NCI-H510A treated with DMSO at 0.1 percent for 48 hours (cell line): ENCODE data around the gene RER1.

Experiments
- DNase-seq: peaks from one replicate; lab custom pipeline; 2025; lab: John Stamatoyannopoulos, UW

RER1 gene

GRCh38 chr1:2407166-2407990 lies 15.7 kb downstream of the RER1 start:
- no peak for DNase-seq

- DNase-seq, result no peak
Observed at GRCh38 chr1:2407991-2408275, 16.3 kb downstream of the RER1 start.

GRCh38 chr1:2408456-2408855 lies 16.8 kb downstream of the RER1 start:
- no peak for DNase-seq

DNA sequence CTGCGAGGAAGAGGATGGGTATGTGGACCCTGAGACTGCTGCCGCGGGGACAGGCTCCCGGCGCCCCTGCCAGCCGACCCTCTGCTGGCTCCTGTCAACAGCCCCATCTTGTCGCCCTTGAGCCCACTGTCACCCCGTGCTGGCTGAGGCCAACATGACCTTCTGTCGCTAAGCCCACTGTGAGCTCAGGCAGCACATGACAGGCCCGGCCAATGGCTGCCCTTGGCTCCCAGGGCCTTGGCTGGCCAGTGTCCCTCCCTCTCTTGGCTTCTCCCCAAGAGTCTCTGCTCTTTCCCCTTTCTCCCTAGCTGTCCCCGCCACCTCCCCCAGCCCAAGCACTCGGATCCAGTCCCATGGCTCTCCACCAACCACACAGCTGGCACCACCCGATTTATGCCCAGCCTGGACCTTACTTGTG lies 17.2 kb downstream of the RER1 start:
- DNase-seq, result no peak

GRCh38 chr1:2409745-2410144 lies 18.1 kb downstream of the RER1 start:
- DNase-seq, result no peak

GRCh38 chr1:2411801-2412394 lies 20.3 kb downstream of the RER1 start:
- no peak for DNase-seq

- DNase-seq, result peak; percentile 99
Observed at GRCh38 chr1:2412395-2412772, 20.7 kb downstream of the RER1 start, which contains the start of gene PEX10. Gene PEX10, minus strand, starts transcription at chr1:2412564. Its CDS starts 62 bp downstream, at chr1:2412502.

DNA sequence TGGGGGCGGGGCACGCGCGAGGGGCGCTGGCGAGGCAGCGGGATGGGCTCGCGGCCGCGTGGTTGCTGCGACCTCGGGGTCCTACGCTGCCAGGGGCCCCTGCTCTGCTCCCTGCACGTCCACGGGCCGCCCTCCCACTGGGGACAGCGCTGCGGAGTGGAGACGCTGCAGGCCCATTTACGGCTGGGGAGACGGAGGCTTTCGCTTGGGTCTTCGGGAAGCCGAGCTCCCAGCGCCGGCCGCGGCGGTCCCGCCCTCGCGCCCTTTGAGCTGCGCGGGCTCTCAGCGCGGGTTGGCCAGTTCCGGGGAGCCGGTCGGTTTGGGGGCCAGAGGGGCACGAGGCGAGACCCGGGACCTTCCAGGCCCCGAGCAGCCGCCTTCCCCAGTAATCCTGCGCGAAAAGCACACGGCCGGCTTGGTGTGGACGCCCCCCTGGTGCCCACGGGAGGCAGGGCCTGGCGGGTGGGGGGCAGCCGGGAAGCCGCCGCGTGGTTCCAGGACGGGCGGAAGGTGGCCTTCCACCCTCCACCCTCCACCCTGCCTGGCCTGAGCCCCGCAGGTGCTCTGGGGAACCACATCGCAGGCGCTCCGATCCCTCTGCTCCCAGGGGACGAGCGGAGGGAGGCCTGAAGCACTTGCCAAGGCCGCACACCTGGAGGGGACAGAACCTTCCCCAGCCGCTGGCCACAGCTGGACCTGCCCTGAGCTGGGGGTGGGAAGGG lies 21.3 kb downstream of the RER1 start:
- DNase-seq, result no peak

DNA sequence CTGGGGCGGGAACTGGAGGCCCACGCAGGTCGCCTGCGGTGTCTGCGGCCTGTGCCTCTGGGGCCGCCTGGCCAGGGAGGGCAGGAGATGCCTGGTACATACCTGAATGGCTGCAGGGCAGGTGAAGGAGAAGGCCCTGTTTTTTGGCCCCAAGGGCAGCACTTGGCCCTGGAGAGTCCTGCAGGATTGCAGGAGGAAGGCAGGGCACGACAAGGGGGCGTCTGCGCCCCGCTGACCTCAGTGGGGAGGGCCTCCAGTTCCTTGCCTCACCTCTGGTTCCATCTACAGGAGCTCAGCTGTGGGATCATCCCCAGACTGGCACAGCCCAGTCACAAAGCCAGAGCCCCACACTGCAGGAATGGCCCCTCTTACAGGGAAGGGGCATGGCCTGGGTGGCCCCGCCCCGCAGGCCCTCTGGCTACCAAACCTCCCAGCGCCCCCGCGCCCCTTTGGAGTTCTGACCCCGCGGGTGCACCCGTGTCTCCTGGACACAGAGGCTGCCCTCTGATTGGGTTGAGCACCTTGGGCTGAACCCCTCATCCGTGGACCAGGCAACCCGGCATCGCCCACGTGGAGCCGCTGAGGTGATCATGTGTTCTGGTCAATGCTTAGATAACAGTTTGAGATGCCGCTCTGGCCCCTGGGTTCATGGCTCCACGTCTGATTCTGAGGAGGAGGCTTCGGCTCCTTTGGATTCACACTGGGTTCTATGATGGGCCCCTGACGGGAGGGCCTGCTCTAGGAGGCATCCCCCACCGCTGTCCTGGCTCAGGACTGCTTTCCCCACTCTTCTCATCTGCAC lies 22.1 kb downstream of the RER1 start:
- DNase-seq, result no peak

GRCh38 chr1:2414297-2414958 lies 22.8 kb downstream of the RER1 start:
- peak; percentile 81 for DNase-seq

- no peak for DNase-seq
Observed at GRCh38 chr1:2415337-2415736, 23.7 kb downstream of the RER1 start.

GRCh38 chr1:2415801-2416208 lies 24.2 kb downstream of the RER1 start:
- peak; percentile 87 for DNase-seq

DNA sequence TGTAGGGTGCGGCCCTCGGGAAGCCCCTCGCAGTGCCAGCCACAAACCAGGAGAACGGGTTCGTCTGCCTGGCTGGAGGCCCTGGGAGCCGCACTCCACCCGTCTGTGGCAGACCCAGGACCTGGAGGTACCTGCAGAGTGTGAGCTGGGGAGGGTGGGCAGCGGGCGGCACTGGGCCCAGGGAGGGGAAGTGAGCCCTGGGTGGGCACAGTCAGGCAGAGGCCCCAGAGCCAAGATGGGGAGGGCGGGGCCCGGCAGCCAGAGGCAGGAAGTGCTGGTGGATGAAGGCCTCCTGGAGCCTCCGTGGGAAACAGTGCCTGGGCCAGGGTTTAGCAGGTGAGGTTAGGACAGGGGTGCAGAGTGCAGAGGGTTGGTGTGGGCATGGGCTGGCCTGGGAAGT lies 24.8 kb downstream of the RER1 start:
- DNase-seq, result no peak

DNA sequence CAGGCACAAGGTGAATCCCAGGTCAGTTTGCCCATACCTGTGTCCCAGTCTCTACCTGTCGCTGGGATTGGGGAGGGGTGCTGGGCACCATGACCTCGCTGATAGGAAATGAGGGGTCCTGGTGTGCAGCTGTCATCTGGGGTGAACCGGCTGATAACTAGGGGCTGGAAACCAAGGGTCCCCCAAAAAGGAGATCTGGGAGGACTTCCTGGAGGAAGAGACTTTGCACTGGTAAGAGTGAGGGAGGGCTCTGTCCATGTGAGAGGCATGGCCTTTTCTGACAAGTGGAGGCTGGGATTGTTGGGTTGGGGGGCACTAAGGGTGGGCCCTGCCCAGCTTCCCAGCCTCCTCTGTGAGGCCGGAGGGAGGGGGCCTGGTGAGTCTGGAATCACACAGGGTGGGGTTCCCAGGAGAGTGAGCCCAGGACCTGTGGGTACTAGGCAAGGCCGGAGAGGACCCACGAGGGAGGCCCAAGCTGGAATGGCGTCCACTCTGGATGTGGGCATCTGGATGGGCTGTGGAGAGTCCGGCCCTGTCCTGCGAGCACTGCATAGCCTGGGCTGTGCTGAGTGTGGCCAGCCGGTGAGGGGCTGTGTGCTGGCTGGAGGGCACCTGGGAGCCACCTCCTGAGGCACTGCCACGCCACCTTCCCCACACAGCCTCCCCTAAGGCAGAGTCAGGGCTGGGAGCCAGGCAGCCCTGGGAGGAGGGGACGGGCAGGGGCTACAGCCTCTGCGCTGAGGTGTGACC lies 25.6 kb downstream of the RER1 start:
- DNase-seq, result no peak

- DNase-seq, result no peak
Observed at GRCh38 chr1:2417833-2418225, 26.2 kb downstream of the RER1 start.

DNA sequence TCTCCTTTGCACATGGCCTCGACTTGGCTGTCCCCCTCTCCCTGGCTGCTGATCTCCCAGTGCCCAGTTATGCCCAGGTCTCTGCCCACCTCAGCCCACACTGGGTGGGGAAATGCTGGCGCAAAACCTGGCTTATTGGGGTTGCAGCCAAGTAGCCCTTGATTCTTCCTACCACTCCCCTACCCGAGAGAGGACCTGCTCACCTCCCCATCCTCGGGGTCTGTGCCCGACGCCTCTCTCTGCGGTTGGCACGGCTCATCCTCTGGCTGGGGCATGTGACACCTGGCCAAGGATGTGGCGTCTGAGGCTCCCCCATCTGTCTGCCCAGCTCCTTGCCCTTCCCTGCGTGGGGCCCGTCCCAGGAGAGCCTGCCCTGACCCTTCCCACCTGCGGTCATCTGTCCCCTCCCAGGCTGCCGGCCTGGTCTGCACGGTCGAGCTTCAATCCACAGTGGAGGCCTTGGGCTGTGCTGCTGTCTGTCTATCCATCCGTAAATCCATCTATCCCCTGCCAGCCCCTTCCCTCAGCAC lies 27.2 kb downstream of the RER1 start:
- DNase-seq, result no peak

GRCh38 chr1:2419416-2419815 lies 27.8 kb downstream of the RER1 start:
- no peak for DNase-seq

DNA sequence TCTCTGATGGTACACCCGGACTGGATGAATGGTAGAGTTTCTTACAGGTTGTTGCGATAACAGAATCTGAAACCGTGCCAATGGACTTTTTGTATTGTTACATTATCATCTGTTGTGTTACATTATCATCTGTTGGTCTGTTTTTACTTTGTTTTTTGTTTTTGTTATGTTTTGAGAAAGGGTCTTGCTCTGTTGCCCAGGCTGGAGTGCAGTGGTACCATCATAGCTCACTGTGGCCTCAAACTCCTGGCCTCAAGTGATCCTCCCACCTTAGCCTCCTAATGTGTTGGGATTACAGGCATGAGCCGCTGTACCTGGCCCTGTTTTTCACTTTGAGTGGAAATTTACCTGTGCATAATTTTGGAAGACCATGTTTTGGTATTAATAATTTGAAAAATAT lies 30.9 kb downstream of the RER1 start:
- no peak for DNase-seq

- DNase-seq, result no peak
Observed at GRCh38 chr1:2425892-2426291, 34.3 kb downstream of the RER1 start.

GRCh38 chr1:2426540-2426939 lies 34.9 kb downstream of the RER1 start:
- no peak for DNase-seq

- no peak for DNase-seq
Observed at GRCh38 chr1:2427051-2427450, 35.4 kb downstream of the RER1 start.
